Measurements from ENCODE around the gene AJAP1.

DNA sequence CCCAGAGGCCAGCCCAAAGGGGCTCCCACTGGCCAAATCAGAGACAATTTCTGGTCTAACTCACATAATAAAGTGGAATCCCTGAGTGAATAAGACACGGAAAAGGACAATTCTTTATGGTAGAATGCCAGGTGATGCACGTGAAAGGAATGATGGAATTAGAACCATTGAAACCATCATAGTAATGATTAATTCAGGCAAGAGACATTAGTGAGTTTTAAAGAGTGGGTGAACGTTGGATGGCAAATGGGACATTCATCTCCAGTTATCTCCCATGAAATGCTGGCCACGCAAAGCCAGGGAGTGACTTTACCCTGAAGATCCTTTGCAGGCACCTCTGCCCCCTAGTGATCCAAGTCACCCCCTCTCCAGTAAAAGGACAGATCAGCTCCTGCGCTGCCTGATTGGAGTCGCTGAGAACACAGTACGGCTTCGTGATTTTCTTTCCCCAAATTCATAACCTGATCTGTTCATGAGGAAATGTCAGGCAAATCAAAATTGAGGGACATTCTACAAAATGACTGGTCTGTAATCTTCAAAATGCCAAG, 87.5 kb downstream of the AJAP1 start:
- TF ChIP-seq NFIC (IDR thresholded peaks at IDR 0.05) (no peak), YY1 (IDR thresholded peaks at IDR 0.05; ENCODE audit: low read depth) (no peak), EP300 (IDR thresholded peaks at IDR 0.05; ENCODE audit: borderline replicate concordance) (no peak), MAX (IDR thresholded peaks at IDR 0.05) (no peak), RAD21 (IDR thresholded peaks at IDR 0.05; ENCODE audit: low read depth) (no peak), TCF12 (IDR thresholded peaks at IDR 0.05; ENCODE audit: low read depth) (no peak), FOXM1 (IDR thresholded peaks at IDR 0.05; ENCODE audit: borderline replicate concordance, low read depth) (no peak), CEBPB (IDR thresholded peaks at IDR 0.05) (no peak)

Measured in Ishikawa (cell line).